A549 (cell line): Measurements from ENCODE around the gene LAMA2. TPM values are rescaled to one million over a fixed set of nuclear protein-coding genes. Genes with fewer than 3 reads are reported as not detected.

Experiments
- ATAC-seq, 2 experiments: fragments of 200-7000 bp in 1 of 2; fragments of >200 bp in 1 of 2; cut with Nextera tagmentation in 1 of 2; cut with Tn5 transposase in 1 of 2; 3 replicates each; pipeline versions ENCODE4 v1.8.0 to v1.9.1; 2018 to 2020; ENCODE audit warnings: mild to moderate bottlenecking in 1 of 2, moderate library complexity in 1 of 2
- CTCF ChIA-PET: fragments of 300-600 bp; sonication (Branson Sonifier 250); formaldehyde crosslinking; extraction: SDS; loops from one replicate; lab custom pipeline; 2021; ENCODE audit warnings: antibody characterized with exemption, inconsistent platforms; lab: Yijun Ruan, JAX
- POLR2A ChIA-PET: fragments of 350-600 bp; formaldehyde crosslinking; extraction: SDS; loops from one replicate; lab custom pipeline; 2021; ENCODE audit warnings: antibody characterized with exemption, inconsistent platforms; lab: Yijun Ruan, JAX
- DNase-seq, 2 experiments: peaks; one replicate each; pipeline versions ENCODE4 v3.0.0 to v3.0.0-alpha.2; 2011 to 2016; ENCODE audit warnings: low read depth in 1 of 2, low spot score in 1 of 2
- FAIRE-seq: peaks from 2 replicates; lab custom pipeline; 2011; peaks lifted over from hg19 to GRCh38; lab: Jason Lieb, UNC
- H3K27ac ChIP-seq, 2 experiments: fragments of >200 bp; sonication (Bioruptor Twin); formaldehyde crosslinking; 3 replicates each; pipeline ENCODE4 v1.5.1; 2016 to 2017
- H3K4me1 ChIP-seq: fragments of >200 bp; sonication (Bioruptor Twin); formaldehyde crosslinking; 3 replicates; pipeline ENCODE4 v1.6.1; 2016
- H3K4me2 ChIP-seq: fragments of >200 bp; sonication (Bioruptor Twin); formaldehyde crosslinking; 3 replicates; pipeline ENCODE4 v1.6.1; 2016
- H3K4me3 ChIP-seq: fragments of >200 bp; sonication (Bioruptor Twin); formaldehyde crosslinking; 3 replicates; pipeline ENCODE4 v1.5.1; 2016
- H3K9me3 ChIP-seq: fragments of >200 bp; sonication (Bioruptor Twin); formaldehyde crosslinking; 3 replicates; pipeline ENCODE4 v1.6.1; 2016
- ATOH8 ChIP-seq: fragments of 250-450 bp; sonication (Bioruptor Pico); IDR thresholded peaks from 2 replicates; pipeline ENCODE4 v1.5.0; 2020; ENCODE audit warnings: low read depth, mild to moderate bottlenecking, moderate library complexity
- CBX2 ChIP-seq: fragments of 200-600 bp; sonication (generic); IDR thresholded peaks from 2 replicates; pipeline ENCODE4 v1.6.1; 2016; ENCODE audit warnings: low read depth, mild to moderate bottlenecking, borderline replicate concordance
- CEBPB ChIP-seq, 2 experiments: fragments of >200 bp in 1 of 2; sonication (Bioruptor Twin) in 1 of 2; formaldehyde crosslinking in 1 of 2; IDR thresholded peaks; 2 replicates each; pipeline ENCODE4 v1.6.1; 2012 to 2016
- CHD2 ChIP-seq: fragments of 150-350 bp; IDR thresholded peaks from 2 replicates; pipeline ENCODE4 v1.6.1; 2014; ENCODE audit warnings: low read length; ENCODE audit not compliant: partially characterized antibody
- CHD4 ChIP-seq: fragments of 200-600 bp; sonication (generic); IDR thresholded peaks from 2 replicates; pipeline ENCODE4 v1.6.1; 2016; ENCODE audit warnings: antibody characterized with exemption, mild to moderate bottlenecking, borderline replicate concordance
- EHMT2 ChIP-seq: fragments of 200-600 bp; sonication (generic); IDR thresholded peaks from 2 replicates; pipeline ENCODE4 v1.6.1; 2016; ENCODE audit warnings: antibody characterized with exemption, low read depth, mild to moderate bottlenecking, moderate library complexity
- ESRRA ChIP-seq: fragments of 150-350 bp; IDR thresholded peaks from 2 replicates; pipeline ENCODE4 v1.6.1; 2014; ENCODE audit warnings: mild to moderate bottlenecking, low read length, borderline replicate concordance
- FOSB ChIP-seq: fragments of 250-450 bp; sonication (Bioruptor Pico); IDR thresholded peaks from 2 replicates; pipeline ENCODE4 v1.5.0; 2020; ENCODE audit warnings: mild to moderate bottlenecking, moderate library complexity
- HDAC2 ChIP-seq: fragments of 200-600 bp; sonication (generic); IDR thresholded peaks from 2 replicates; pipeline ENCODE4 v1.6.1; 2016
- HEYL ChIP-seq: fragments of 250-450 bp; sonication (Bioruptor Pico); IDR thresholded peaks from 2 replicates; pipeline ENCODE4 v1.8.0; 2021; ENCODE audit warnings: mild to moderate bottlenecking, moderate library complexity
- HOXB13 ChIP-seq: fragments of 250-450 bp; sonication (Bioruptor Pico); IDR thresholded peaks from 2 replicates; pipeline ENCODE4 v1.5.0; 2020; ENCODE audit warnings: low read depth, mild to moderate bottlenecking, moderate library complexity
- KDM1A ChIP-seq: fragments of 200-600 bp; sonication (generic); IDR thresholded peaks from 2 replicates; pipeline ENCODE4 v1.6.1; 2016; ENCODE audit warnings: low read depth, mild to moderate bottlenecking
- MAX ChIP-seq: IDR thresholded peaks from 2 replicates; pipeline ENCODE4 v1.6.1; 2012
- MAZ ChIP-seq: fragments of 150-350 bp; IDR thresholded peaks from 2 replicates; pipeline ENCODE4 v1.6.1; 2014; ENCODE audit warnings: antibody characterized with exemption, low read depth, low read length, borderline replicate concordance
- NFE2L2 ChIP-seq: fragments of 150-350 bp; conservative IDR thresholded peaks from 2 replicates; pipeline ENCODE4 v1.6.1; 2014; ENCODE audit warnings: low read length
- NPAS2 ChIP-seq: fragments of 250-450 bp; sonication (Bioruptor Pico); IDR thresholded peaks from 2 replicates; pipeline ENCODE4 v1.8.0; 2022; ENCODE audit warnings: mild to moderate bottlenecking, moderate library complexity, borderline replicate concordance
- PHF8 ChIP-seq: fragments of 200-600 bp; sonication (generic); IDR thresholded peaks from 2 replicates; pipeline ENCODE4 v1.6.1; 2016; ENCODE audit warnings: low read depth, mild to moderate bottlenecking, antibody characterized with exemption, moderate library complexity, borderline replicate concordance
- POLR2A ChIP-seq: IDR thresholded peaks from 2 replicates; pipeline ENCODE4 v1.6.1; 2012; ENCODE audit warnings: mild to moderate bottlenecking, low read length
- RAD21 ChIP-seq, 2 experiments: fragments of >200 bp in 1 of 2; sonication (Bioruptor Twin) in 1 of 2; formaldehyde crosslinking in 1 of 2; IDR thresholded peaks in 1 of 2; conservative IDR thresholded peaks in 1 of 2; 2 replicates in 1 of 2; 3 replicates in 1 of 2; pipeline ENCODE4 v1.6.1; 2012 to 2018; ENCODE audit warnings: inconsistent platforms in 1 of 2
- RFX5 ChIP-seq: fragments of 450-650 bp; IDR thresholded peaks from 2 replicates; pipeline ENCODE4 v1.7.1; 2014; ENCODE audit warnings: antibody characterized with exemption, mild to moderate bottlenecking, moderate library complexity
- SREBF2 ChIP-seq: fragments of 450-650 bp; IDR thresholded peaks from 2 replicates; pipeline ENCODE4 v1.6.1; 2014; ENCODE audit warnings: mild to moderate bottlenecking, moderate library complexity
- TFCP2L1 ChIP-seq: fragments of 250-450 bp; sonication (Bioruptor Pico); IDR thresholded peaks from 2 replicates; pipeline ENCODE4 v1.5.0; 2021; ENCODE audit warnings: mild to moderate bottlenecking
- TP53 ChIP-seq: fragments of 250-450 bp; sonication (Bioruptor Pico); IDR thresholded peaks from 2 replicates; pipeline ENCODE4 v1.5.0; 2021; ENCODE audit warnings: mild to moderate bottlenecking, moderate library complexity
- ZFP36 ChIP-seq: fragments of 450-650 bp; IDR thresholded peaks from 2 replicates; pipeline ENCODE4 v1.6.1; 2014; ENCODE audit warnings: borderline replicate concordance; ENCODE audit not compliant: partially characterized antibody
- ZNF302 ChIP-seq: fragments of 250-450 bp; sonication (Bioruptor Pico); IDR thresholded peaks from 2 replicates; pipeline ENCODE4 v1.9.0; 2021; ENCODE audit warnings: inconsistent platforms, mild to moderate bottlenecking, moderate library complexity
- ZSCAN20 ChIP-seq: fragments of 250-450 bp; sonication (Bioruptor Pico); IDR thresholded peaks from 2 replicates; pipeline ENCODE4 v1.8.0; 2022; ENCODE audit warnings: mild to moderate bottlenecking, moderate library complexity
- WGBS: methylation state at CpG from one replicate; pipeline ENCODE4 v1.1.6; 2017; ENCODE audit errors: missing lambda C conversion rate; 5-methylcytosine and 5-hydroxymethylcytosine counted together
- polyA plus RNA-seq, 4 experiments: library from polyadenylated mRNA; depleted of rRNA in 3 of 4; stranded (reverse); fragments of >200 nt; fragmentation: RNase III in 1 of 4; extraction: RNeasy Plus Mini Kit Qiagen cat#74134 plus additional on column Dnase treatment in 1 of 4; gene quantifications; 2 replicates in 3 of 4; 3 replicates in 1 of 4; pipeline ENCODE4 v1.2.3, GENCODE V29; 2011 to 2017

LAMA2 gene
- polyA plus RNA-seq, 2 of the 4 experiments (the other 2 are of a cell fraction), result 0.21 to 1.3 TPM

GRCh38 chr6:129494099-129494498 lies 611.2 kb downstream of the LAMA2 start:
- Histone ChIP-seq H3K9me3 (no peaks in the 10 kb centered on the region), H3K4me1 (peaks cover 44% of the 10 kb centered on the region), H3K27ac (peak overlapping the region; percentile 55 to 84; a peak in 4 of 6 replicates), H3K4me3 (no peak overlapping the region), H3K4me2 (peak overlapping the region; percentile 28; the same call in 2 of the 3 replicates)
- DNase-seq (no peak), FAIRE-seq (no peak), ATAC-seq (no peak)
- POLR2A ChIA-PET, result no interaction called here
- CTCF ChIA-PET, result interaction anchor here (1.0 kb wide), 1 partner anchor 10 kb away, joined by 3 read pairs; no protein-coding TSS in a partner anchor
- TF ChIP-seq HEYL (no peak), CEBPB (IDR thresholded peaks at IDR 0.05) (no peak), MAZ (no peak), PHF8 (no peak), POLR2A (no peak), TP53 (no peak), MAX (no peak), EHMT2 (no peak)
- WGBS, result 71% methylated on average over 2 of the region's 2 CpGs

- POLR2A ChIA-PET, result no interaction called here
- no peak for FAIRE-seq
- no peaks in the 10 kb centered on the region for H3K9me3 ChIP-seq
- DNase-seq, result no peak
- no peak for TF ChIP-seq KDM1A
- no peak for TF ChIP-seq NFE2L2
- TF ChIP-seq HEYL, result no peak
- no peak for TF ChIP-seq TP53
- TF ChIP-seq ZFP36, result no peak
- no peak for TF ChIP-seq RAD21 (conservative IDR thresholded peaks at IDR 0.05 in 1 of 2, IDR thresholded peaks at IDR 0.05 in 1 of 2)
- no peak for TF ChIP-seq SREBF2
- no peak for TF ChIP-seq CHD2
- TF ChIP-seq RFX5, result no peak
- no peak for TF ChIP-seq ZSCAN20 (CRISPR knock-in tag)
- TF ChIP-seq HOXB13 (CRISPR knock-in tag), result no peak
- no peak for TF ChIP-seq ZNF302 (CRISPR knock-in tag)
- TF ChIP-seq CBX2, result no peak
- H3K4me2 ChIP-seq, result no peak overlapping the region
- CTCF ChIA-PET, result no interaction called here
- peaks cover 49% of the 10 kb centered on the region for H3K4me1 ChIP-seq
- H3K27ac ChIP-seq, result peak overlapping the region; percentile 53 to 84; a peak in 2 of 6 replicates
- ATAC-seq, result no peak
- H3K4me3 ChIP-seq, result no peak overlapping the region
These were observed 611.6 kb downstream of the LAMA2 start for GRCh38 chr6:129494586-129494985.

- H3K27ac ChIP-seq, result 0 out of 6 replicates have a peak overlapping the region, but pooled peaks of 1 of the 2 experiments have one; percentile 7
These were observed 612.7 kb downstream of the LAMA2 start for GRCh38 chr6:129495652-129496051.

More at GRCh38 chr6:129495652-129496051, 612.7 kb downstream of the LAMA2 start:
- Histone ChIP-seq H3K4me3 (no peak overlapping the region), H3K4me2 (no peak overlapping the region), H3K4me1 (peaks cover 47% of the 10 kb centered on the region), H3K9me3 (no peaks in the 10 kb centered on the region)
- FAIRE-seq, result no peak
- no peak for DNase-seq
- no peak for ATAC-seq
- ChIA-PET CTCF (no interaction called here), POLR2A (no interaction called here)
- TF ChIP-seq PHF8 (no peak), ZSCAN20 (CRISPR knock-in tag) (no peak), HDAC2 (no peak), POLR2A (no peak), FOSB (CRISPR knock-in tag) (no peak), CBX2 (no peak), ESRRA (no peak), NPAS2 (CRISPR knock-in tag) (no peak), CHD4 (no peak), RFX5 (no peak), TFCP2L1 (CRISPR knock-in tag) (no peak), ATOH8 (CRISPR knock-in tag) (no peak)
- WGBS, result 83% methylated on average over 2 of the region's 2 CpGs
